COR-L47 (cell line): ENCODE measurements around the gene RFT1.

ENCODE experiments used
- DNase-seq: peaks from one replicate; lab custom pipeline; 2025; lab: John Stamatoyannopoulos, UW

RFT1 gene

GRCh38 chr3:53126601-53127000, 3.6 kb downstream of the RFT1 start:
- no peak for DNase-seq

- no peak for DNase-seq
Observed at GRCh38 chr3:53123953-53124352, 6.3 kb downstream of the RFT1 start.

DNA sequence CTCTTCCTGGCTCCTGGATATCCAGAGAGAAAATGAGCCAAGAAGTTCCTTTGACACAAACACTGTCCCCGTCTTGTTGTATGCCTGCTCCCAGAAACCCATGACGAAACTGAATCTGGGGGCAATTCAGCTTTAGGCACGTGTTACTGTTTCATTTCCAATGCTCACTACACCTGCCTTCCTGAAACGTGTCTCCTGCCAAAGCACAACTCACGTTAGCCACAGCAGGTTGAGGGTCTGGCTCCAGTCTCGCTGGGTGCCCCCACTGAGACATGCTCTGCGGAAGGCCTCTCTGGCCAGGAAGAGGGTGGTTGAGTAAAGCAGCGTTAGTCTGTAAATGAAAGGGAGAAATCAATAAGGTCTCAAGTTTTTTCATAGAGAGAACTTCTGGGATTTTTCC, 6.7 kb downstream of the RFT1 start:
- no peak for DNase-seq

- DNase-seq: no peak
Observed at GRCh38 chr3:53122933-53123305, 7.3 kb downstream of the RFT1 start.

- DNase-seq: no peak
Observed at GRCh38 chr3:53122255-53122932, 7.8 kb downstream of the RFT1 start.

- no peak for DNase-seq
Observed at GRCh38 chr3:53120336-53120735, 9.9 kb downstream of the RFT1 start.

- DNase-seq: no peak
Observed at GRCh38 chr3:53116956-53117355, 13.3 kb downstream of the RFT1 start.

DNA sequence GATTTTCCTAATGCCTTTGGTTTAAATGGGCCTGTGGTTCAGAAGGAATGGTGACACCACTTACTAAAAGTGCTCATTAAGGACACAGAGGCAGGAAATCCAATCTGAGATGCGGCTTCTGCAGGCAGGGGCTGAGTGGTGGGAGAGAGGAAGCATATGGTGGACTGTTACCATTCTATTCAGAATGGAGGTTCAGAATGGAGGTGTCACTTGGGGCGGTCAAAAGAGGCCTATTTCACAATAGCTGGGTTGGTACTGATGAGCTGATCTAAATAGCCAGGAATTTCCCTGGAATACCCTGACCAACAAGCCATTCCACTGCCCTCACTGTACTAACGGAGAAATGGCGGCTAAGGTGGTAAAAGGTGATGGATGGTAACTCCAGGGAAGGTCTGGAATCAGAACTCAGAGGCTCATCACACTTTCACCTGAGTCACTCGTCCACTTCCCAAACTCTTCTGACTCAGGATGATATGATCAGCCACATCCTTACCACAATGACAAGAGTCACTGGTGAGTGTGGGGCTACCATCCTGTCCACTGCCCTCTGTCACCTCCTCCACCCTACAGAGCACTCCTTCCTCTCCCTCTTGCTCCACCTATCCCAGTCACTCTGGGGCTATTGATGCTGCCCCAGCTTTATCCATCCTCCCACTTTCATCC, 15.7 kb downstream of the RFT1 start:
- DNase-seq: no peak

- peak; percentile 31 for DNase-seq
Observed at GRCh38 chr3:53114011-53114400, 16.2 kb downstream of the RFT1 start.

DNA sequence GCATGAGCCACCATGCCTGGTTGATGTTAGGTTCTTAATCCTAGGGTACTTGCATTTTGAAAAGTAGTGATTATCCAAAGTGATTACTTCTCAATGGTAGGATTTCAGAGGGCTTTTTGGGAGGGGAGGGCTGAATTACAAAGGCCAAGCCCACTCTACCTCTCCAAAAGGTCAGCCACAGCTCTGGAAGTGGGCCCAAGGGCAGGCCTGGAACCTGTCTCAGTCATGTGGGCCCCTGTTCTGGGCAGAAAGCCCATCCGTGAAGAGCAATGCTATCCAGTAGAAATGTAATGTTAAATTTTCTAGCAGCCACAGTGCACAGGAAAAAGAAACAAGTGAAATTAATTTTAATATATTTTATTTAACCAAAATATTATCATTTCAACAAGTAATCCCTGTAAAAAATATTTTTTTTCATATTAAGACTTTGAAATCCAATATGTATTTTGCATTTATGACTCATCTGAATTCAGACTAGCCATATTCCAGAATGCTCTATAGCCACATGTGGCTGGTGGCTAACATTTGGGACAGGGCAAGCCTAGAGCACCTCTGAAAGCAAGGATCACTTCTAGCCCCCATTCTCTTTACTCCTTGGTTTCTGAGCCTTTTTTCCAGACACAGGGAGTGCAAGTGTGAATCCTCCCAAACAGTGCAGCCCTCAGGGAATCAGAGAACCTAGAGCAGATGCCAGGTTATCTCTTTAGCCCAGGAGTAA, 16.8 kb downstream of the RFT1 start:
- DNase-seq: no peak

GRCh38 chr3:53111822-53112221, 18.4 kb downstream of the RFT1 start:
- no peak for DNase-seq

DNA sequence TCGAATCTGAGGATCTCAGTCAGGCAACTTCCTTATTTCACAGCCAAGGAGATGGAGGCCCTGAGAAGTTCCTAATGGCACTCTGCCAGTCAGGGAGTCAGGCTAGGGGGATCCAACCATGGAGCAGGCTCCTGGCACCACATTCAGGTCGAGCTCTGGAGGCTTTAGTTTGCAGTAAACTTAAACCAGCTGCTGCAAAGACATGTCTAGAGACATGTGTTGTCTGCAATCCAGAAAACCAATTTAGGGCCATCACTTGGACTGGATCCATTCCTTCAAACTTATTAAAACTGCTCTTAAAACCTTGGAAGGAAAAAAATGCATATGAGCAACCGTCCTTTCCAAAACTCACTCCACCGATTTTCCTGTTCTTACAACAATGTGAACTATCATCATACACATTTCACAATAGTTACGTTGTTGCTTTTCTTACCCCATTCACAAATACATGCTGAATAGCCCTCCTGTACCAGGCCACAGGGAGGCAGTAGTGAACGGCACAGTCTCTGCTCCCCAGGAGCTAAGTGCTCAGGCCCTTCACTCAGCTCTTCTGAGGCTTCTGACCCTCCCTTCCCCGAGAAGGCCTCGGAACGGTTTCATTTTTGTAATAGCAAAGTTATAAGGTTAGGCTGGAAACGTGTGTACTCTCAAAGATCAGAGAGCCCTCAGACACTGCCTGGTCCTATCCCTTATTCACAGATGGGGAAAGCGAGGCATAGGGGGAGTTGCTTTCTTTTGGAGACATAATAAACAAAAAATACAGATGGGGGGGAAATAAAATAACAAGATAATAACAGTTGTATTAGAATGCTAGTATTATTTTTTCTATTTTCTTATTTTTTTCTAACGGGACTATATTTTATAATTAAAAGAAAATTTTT, 20.1 kb downstream of the RFT1 start:
- DNase-seq: no peak

DNA sequence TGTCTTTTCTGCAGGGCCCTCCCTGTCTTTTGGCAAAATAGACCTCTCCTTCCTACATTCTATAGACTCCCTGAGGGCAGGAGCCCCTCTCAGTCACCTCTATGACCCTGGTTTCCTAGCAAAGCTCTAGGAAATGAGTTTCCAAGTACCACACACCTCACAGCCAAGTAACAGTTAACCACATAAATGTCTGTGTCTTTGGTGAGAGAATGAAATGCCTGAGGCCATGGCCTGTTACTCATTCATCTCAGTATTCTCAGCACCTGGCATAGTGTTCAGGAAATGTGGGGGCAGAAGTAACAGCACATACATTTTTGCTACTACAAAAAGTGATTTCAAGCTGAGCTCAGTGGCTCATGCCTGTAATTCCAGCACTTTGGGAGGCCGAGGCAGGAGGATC, 21.0 kb downstream of the RFT1 start:
- DNase-seq: no peak

DNA sequence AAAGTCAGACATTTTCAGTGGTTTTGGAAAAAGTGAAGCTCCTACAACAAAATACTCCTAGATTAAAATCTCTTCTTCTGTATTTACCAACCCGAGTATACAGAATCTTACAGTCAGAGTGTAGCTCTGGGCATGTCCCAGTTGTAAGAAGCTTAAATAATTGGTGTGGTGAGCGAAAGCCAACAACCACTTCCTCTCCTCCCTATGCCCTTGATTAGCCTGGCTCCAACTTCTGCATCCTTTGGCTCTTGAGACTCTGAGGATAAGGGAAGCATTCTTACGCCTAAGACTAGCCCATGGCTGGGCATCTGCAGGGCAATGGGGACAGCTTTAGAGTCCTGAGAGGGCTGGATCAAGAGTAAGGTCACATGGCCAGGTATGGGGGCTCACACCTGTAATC, 25.5 kb downstream of the RFT1 start:
- DNase-seq: no peak

DNA sequence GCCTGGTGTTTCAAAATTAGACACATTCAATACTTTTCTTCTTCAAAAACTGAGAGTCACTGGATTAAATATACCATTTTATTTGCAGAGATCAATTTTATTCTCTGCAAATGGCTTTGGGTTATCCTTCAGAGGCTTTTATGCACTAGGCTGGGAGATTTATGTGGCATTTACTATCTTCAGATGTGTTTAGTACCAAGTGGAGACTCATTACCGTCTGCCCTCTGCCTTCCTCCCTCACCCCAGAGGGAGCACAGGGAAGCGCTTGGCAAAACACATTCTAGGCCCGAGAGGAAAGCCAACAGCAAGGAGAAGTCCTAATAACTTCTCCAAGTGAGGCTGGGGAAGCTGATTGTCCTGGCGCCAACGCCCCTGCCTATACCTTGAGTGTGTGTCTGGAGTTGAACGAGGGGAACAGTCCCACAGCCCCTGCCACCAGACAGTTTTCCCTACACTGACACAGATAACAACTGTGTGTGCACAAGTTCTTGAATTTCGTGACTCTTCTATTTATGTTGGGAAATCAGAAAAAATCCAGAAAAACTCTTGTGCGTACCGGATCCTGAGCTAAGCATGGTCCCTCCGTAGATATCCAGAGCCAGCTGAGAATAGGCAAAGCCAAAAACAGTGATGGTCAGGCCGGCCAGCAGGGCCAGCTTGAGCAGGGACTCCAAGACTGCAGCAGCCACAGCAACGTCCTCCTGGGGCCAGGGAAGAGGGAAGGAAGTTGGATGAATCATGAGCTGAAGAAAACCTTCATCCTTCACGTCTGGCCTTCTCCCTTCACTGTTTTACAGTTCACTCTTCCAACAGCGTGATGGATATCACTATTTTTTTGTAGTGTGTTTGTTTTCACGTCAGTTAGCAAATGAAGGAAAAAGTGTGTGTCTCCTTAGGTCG, 26.6 kb downstream of the RFT1 start:
- DNase-seq: no peak

DNA sequence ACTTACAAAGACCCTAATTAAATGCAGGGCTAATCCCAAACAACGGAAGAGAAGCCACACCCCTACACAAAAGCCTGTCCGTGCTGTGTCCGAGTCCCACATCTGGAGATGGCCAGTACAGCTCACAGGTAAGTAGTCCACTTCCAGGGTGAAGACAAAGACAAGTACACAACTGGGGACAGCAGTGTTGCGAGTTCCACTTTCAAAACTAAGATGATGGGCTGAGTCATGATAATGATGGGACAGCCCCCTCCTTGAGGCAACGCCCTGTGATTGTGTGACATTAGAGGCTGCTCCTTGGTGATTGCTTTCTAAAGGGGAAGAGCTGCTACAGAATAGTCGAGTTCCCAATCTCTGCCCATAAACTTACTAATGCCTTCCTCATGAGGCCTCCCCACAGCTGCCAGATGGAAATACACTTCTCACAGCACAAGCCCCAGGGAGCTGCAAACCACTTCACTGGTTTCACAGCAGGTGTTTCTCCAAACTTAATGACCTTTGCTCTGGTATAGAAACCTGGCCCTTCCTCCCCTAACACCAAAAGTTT, 27.6 kb downstream of the RFT1 start:
- no peak for DNase-seq

DNA sequence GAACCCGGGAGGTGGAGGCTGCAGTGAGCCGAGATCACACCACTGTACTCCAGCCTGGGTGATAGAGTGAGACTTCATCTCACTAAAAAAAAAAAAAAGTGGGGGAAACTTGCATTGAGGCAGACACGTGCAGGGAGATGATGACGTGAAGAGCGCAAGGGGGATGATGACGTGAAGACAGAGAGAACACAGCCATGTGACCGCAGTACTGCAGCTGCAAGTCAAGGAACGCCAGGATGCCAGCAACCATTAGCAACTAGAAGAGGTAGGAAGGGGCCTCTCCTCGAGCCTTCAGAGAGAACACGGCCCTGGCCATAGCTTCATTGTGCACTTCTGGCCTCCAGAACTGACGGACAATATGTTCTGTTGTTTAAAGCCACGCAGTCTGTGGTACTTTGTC, 28.3 kb downstream of the RFT1 start:
- no peak for DNase-seq

DNA sequence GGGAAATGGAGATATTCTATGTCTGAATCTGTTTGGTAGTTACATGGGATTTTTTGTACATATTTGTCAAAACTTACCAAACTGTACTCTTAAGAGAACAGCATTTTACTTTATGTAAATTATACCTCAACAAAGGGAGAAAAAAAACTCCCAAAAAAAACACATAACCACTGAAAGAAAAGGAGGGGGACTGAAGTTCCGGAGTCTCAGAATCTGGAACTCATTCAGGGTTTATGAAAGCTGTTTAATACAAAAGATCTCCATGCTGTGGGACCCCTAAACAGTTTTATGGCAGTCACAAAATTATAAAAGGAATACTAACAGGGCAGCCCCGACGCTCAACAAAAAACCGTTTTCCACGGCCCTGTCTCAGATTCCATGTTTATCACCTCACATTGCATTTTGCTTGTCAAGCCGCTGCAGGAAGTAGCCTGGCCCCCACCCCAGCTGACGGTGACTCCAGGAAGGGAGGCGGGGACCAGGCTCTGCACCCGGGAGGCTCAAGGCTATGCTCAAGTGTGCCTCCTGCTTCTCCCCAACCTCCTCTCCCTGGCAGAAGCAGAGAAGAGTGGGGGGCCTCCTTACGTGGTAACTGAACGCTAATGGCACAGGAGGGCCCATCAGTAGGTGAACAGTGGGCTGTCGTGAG, 29.3 kb downstream of the RFT1 start:
- no peak for DNase-seq

DNA sequence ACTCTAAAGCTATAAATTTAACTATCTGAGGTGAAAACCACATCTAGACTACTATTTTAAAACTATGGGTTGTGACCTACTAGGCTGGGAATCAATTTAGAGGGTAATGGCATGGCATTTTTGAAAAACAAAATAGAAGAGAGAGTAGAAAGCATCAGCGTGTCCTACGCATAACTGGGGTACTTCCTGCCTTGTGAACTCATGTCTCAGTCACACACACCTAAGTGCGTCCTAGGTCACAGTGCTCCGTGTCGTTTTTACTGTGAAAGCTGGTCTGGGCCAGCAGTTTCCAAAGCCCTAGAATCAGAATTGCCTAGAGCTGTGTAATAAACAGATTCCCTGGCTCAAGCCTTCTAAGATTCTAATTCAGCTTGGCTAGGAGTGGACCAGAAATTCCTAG, 32.3 kb downstream of the RFT1 start:
- no peak for DNase-seq

GRCh38 chr3:53092942-53093341, 37.3 kb downstream of the RFT1 start:
- DNase-seq: no peak

- no peak for DNase-seq
Observed at GRCh38 chr3:53092216-53092615, 38.0 kb downstream of the RFT1 start.
